Activated CD4-positive, alpha-beta T cell treated with anti-CD3 and anti-CD28 coated beads, Interleukin-2, amount 50 U/mL, for 16 hours (primary cell): ENCODE data around the gene MAPK8IP2.

Experiments
- DNase-seq: peaks from one replicate; pipeline ENCODE4 v3.0.0-alpha.2; 2020

Gene MAPK8IP2

GRCh38 chr22:50576070-50576469 is 24.5 kb upstream of the MAPK8IP2 start:
- no peak for DNase-seq

GRCh38 chr22:50576806-50577696 is 23.5 kb upstream of the MAPK8IP2 start:
- DNase-seq, result no peak

GRCh38 chr22:50577697-50577986 is 23.0 kb upstream of the MAPK8IP2 start:
- DNase-seq, result no peak

GRCh38 chr22:50577987-50578775 is 22.4 kb upstream of the MAPK8IP2 start, which contains the start of gene CPT1B:
CPT1B (minus strand) TSS chr22:50578427; CDS start chr22:50577915, 512 bp downstream.
- DNase-seq, result no peak

GRCh38 chr22:50578776-50579310 is 21.8 kb upstream of the MAPK8IP2 start:
- no peak for DNase-seq

- no peak for DNase-seq
Observed at GRCh38 chr22:50579752-50580151, 20.8 kb upstream of the MAPK8IP2 start.

GRCh38 chr22:50581031-50581949 is 19.3 kb upstream of the MAPK8IP2 start:
- no peak for DNase-seq

GRCh38 chr22:50581950-50582492 is 18.6 kb upstream of the MAPK8IP2 start:
- peak; percentile 55 for DNase-seq

GRCh38 chr22:50582493-50583293 is 17.9 kb upstream of the MAPK8IP2 start, which contains the start of gene CHKB:
CHKB (minus strand) TSS chr22:50582849; CDS start chr22:50582781, 68 bp downstream.
- DNase-seq, result peak; percentile 100

GRCh38 chr22:50583294-50583861 is 17.2 kb upstream of the MAPK8IP2 start:
- peak; percentile 7 for DNase-seq

- DNase-seq, result no peak
Observed at GRCh38 chr22:50584106-50585096, 16.2 kb upstream of the MAPK8IP2 start.

GRCh38 chr22:50585238-50585637 is 15.4 kb upstream of the MAPK8IP2 start:
- DNase-seq, result no peak

- no peak for DNase-seq
Observed at GRCh38 chr22:50585781-50586180, 14.8 kb upstream of the MAPK8IP2 start.

- no peak for DNase-seq
Observed at GRCh38 chr22:50586416-50586815, 14.2 kb upstream of the MAPK8IP2 start.

- no peak for DNase-seq
Observed at GRCh38 chr22:50587407-50587806, 13.2 kb upstream of the MAPK8IP2 start.

- DNase-seq, result no peak
Observed at GRCh38 chr22:50595189-50595588, 5.4 kb upstream of the MAPK8IP2 start.

GRCh38 chr22:50597097-50597496 is 3.5 kb upstream of the MAPK8IP2 start:
- no peak for DNase-seq

- peak; percentile 32 for DNase-seq
Observed at GRCh38 chr22:50599816-50600455, 657 bp upstream of the MAPK8IP2 start.
